GM12874 (cell line): ENCODE measurements around the gene PCSK6.

Experiments
- CTCF ChIP-seq: IDR thresholded peaks from 2 replicates; pipeline ENCODE4 v1.5.1; 2011; ENCODE audit warnings: low read depth, mild to moderate bottlenecking, control low read depth, low read length, moderate library complexity; ENCODE audit not compliant: insufficient read depth

The PCSK6 gene

DNA sequence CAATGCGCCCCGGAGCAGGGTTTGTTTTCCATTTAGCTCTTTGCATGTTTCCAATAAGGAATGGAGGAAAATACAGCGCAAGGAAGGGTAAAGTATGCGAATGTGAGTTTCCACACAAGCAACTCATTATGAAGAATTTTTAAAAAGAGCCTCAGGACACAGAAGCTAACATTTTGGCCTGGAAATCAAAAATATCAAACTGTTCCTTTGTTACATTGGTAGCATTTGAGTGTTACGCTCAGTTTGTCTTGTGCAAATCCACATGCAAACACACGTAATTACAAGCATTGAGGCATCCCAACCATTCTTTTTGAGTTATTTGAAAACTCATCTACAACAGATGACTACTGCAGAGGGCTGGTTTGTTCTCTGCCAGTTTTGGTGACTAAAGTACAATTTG lies 101.5 kb downstream of the PCSK6 start:
- TF ChIP-seq CTCF = no peak

DNA sequence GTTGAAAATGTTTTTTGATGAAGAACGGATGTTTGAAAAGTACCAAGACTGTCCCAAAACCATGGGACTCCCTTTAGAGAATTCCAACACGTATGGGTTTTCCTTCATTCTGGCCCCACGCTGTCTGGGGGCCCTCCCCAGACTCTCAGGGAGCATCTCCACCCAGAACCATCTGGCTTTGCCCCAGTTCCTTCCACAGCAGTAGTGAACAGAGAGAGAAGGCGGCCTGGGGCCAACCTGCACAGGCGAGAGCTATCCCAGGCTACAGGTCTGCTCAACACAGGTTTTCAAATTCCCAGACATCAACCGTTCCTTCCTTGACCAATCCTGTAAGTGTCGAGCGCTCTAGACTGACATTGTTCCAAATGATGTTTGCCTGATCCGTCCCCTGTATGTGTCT lies 101.9 kb downstream of the PCSK6 start:
- no peak for TF ChIP-seq CTCF

GRCh38 chr15:101386967-101387366 lies 102.5 kb downstream of the PCSK6 start:
- no peak for TF ChIP-seq CTCF

DNA sequence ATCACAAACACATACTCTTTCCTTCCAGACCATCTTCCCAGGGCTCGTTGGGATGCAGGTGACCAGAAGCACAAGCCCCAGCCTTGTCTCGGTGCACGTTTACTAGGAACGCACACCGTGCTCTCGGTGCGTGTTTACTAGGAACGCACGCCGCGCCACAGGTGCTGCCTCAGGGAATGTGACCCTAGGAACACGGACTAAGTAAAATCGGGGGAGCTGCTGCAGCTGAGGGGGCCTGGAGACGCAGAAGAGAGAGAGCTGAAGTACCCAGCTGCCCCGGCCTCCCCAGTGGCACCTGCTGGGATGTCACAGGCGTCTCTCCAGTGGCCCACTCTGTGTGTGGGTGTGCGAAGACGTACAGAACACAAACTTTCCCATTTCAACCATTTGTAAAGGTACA lies 103.5 kb downstream of the PCSK6 start:
- TF ChIP-seq CTCF = no peak

- no peak for TF ChIP-seq CTCF
These were observed 105.2 kb downstream of the PCSK6 start for GRCh38 chr15:101384276-101384675.

- TF ChIP-seq CTCF = no peak
These were observed 107.0 kb downstream of the PCSK6 start for GRCh38 chr15:101382544-101382943.

DNA sequence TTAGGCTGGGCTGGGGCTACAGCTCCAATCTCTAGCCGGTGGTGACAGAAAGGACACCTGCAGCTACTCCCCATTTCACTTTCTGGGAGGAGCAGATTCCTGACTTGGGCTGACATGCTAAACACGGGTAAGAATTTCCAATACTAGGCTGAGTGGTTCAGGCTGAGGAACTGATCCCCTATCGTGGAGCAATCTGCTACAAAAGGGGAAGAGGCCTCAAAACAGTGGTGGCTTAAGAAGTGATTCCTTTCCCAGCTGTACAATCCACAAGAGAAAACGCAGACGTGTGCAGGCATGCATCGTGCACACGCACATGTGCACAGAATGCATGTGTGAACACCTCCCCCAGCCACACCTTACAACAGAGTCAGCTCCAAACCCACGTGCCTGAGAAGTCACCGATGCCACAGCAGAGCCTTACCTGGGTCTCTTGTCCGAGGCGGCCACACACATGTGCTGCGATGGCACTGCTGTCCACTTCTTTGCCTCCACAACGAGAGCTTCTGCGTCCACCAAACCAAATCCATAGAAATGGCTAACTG lies 107.8 kb downstream of the PCSK6 start:
- TF ChIP-seq CTCF = no peak

DNA sequence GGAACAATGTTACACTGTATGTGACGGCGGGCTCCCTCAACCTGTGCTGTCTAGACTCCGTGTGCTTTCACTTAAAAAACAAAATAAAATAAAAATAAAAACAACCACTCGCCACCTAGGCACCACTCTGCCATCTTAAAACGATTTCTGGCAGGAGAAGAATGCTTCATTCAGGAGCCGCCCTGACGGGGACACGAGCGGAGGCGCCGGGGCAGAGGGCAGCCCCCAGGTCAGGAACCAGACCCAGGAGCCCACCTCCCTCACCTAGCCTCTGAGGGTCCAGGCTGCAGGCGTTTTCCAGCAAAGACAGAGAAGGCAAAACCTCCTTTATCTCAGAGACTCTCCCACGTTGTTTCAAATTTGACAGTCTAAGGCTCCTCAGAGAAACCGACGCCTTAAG lies 109.4 kb downstream of the PCSK6 start:
- no peak for TF ChIP-seq CTCF
